Fibroblast of skin of left quadriceps (primary cell): ENCODE results near the gene CAMSAP3.
A peak's percentile ranks its signal among the peaks of the same experiment; 100 is the strongest.

Experiments
- DNase-seq, 2 experiments: peaks; one replicate each; pipeline ENCODE4 v3.0.0-alpha.2; 2013; ENCODE audit warnings: low read depth in 2 of 2

The CAMSAP3 gene

DNA sequence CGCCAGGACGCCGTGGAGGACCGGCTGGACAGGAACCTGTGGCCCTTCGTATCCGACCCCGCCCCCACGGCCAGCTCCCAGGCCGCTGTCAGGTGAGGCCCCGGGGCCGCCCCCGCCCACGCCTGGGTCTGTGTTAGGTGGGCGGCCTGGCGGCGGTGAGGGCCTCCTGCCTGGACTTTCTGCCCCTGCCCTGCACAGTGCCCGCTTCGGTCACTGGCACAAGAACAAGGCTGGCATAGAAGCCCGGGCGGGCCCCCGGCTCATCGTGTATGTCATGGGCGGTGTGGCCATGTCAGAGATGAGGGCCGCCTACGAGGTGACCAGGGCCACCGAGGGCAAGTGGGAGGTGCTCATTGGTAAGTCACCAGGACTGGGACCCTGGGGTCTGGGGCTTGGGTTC lies 51.5 kb downstream of the CAMSAP3 start:
- DNase-seq: no peak

DNA sequence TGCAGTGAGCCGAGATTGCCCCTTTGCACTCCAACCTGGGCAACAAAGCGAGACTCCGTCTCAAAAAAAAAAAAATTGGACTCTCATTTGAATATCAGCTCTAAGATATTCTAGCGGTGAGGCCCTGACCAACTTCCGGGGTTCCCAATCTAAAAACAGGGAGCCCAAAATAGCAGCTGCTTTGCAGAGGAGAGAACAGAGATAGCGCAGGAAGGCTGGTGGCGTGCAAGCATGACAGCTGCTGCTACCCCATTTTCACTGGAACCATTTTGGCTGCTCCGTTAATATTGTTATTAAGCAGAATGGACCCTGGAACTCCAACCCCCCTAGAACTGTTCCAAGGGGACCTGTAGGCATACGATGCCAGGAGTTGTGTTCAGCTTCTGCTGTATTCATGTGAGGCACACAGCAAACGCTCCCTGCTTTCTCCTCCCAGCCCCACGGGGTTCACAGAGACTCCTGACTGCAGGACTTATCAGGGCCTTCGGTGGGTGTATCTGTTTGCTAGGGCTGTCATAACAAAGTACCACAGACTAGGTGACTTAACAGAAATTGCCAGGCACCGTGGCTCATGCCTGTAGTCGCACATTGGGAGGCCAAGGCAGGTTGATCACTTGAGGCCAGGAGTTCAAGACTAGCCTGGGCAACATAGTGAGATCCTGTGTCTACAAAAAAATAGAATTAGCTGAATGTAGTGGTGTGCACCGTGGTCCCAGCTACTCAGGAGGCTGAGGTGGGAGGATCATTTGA lies 52.8 kb downstream of the CAMSAP3 start:
- DNase-seq: no peak

DNA sequence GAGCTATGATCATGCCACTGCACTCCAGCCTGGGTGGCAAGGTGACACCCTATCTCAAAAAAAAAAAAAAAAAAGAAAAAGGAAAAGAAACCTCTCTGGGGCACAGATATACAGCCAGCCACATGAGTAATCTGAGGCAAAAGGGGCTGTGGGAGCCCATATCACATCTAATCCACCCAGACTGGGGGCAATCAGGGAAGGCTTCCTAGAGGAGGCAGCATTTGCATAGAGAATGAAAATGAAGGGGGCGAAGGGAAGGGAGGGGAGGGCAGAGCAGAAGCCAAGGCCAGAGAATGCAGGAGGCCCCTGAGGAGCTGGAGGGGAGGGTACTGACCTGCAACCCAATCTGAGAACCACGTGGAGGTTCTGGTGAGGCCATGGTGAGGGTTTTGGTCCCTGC lies 54.5 kb downstream of the CAMSAP3 start:
- DNase-seq: no peak

DNA sequence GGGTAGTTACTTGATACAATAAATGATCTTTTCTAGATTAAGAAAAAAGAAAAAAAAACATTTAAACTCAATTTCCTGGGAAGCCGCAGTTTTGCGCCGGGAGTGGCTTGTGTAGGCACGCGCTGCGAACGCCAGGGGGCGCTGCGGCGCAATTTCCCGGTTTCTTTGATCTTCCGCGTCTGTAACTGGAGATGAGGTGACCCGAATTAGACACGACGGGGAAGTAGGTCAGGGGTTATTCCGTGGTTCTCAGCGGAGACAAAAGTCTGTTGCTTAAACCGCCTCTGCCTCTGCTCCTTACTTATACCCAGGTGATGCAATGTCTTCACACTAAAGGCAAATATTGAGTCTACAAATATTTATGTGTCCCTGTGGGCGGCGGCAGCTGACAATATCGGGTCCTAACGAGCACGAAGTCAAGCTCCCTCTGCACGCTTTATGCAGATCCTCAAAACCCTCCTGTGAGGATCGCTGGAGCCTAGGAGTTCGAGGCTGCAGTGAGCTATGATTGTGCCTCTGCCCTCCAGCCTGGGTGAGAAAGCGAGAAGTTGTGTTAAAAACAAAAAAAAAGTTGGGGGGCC lies 56.5 kb downstream of the CAMSAP3 start:
- DNase-seq: peak; percentile 27 to 29

DNA sequence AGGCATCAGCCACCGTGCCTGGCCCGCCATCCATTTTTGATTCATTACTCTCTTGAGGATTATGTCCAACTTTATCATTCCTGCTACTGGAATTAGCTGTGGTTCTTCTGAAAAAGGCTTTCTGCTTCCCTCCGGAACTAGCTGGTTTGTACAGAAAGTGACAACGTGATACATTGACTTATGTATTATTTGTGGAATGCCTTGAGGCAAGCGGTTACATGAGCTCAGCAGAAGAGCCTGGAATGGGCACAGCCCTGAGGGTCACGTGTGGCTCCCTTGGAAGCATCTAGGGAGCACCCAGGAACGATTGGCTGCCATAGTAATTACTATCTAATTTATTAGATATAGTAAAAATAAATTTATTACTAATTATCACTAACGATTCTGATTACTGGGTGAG lies 58.7 kb downstream of the CAMSAP3 start:
- DNase-seq: no peak

DNA sequence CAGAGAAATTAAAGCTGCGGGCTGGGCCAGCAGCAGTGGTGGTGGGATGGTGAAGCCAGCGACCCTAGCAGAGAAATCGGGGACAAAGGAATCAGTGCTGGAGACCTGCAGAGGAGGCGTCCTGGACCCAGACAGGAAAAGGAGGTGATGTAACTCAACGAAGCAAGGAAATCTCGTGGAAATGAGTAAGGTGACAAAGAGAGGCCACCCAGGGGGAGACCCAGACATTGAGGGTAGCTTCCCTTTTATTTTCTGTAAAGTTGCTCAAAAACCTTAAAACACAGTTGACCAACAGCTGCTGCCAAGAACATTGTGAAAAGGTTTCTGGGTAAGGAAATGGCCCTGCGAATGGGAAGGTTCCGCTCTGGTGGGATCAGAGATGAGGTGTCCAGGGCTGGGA lies 59.9 kb downstream of the CAMSAP3 start:
- no peak for DNase-seq

DNA sequence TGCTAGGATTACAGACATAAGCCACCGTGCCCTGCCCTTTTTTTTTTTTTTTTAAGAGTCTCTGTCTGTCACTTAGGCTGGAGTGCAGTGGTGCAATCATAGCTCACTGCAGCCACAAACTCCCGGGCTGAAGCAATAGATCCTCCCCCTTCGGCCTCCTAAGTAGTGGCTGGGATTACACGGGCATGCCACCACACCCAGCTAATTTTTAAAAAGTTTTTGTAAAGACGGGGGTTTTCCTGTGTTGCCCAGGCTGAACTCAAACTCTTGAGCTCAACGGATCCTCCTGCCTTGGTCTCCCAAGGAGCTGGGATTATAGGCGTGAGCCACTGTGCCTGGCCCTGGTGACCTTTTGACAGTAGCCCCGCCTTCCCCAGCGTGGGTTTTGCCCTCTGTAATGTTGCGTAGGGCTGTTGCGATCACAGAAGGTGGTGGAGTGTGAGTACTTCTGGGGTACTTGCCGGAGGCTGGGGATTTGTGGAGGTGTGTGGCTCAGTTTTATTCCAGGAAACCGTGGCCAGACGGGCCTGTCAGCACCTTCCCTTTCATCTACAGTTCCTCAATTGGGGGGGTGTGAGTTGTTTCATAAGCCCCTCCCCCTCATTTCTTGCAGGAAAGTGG lies 61.6 kb downstream of the CAMSAP3 start:
- no peak for DNase-seq

DNA sequence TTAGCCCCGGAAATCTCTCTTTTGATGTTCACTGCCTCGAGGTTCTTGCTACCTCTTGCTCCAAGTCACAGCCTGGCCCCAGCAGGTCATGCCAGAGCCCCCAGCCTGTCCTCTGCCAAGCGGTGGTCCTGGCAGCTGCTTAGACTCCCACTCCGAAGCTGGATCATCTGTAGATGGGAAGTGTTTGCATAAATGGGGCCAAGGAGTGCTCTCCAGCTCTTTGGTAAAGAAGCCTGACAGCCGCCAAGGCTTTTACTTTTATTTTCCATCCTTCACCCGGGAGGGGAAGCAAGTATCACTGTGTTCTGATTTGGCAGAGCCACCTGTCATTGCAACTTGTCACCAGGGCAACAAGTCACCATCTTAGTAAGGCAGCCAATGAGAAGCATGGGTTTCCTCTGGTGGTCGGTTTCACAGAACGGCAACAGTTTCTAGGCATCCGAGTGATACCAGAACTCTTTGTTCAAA lies 62.6 kb downstream of the CAMSAP3 start:
- DNase-seq: no peak

DNA sequence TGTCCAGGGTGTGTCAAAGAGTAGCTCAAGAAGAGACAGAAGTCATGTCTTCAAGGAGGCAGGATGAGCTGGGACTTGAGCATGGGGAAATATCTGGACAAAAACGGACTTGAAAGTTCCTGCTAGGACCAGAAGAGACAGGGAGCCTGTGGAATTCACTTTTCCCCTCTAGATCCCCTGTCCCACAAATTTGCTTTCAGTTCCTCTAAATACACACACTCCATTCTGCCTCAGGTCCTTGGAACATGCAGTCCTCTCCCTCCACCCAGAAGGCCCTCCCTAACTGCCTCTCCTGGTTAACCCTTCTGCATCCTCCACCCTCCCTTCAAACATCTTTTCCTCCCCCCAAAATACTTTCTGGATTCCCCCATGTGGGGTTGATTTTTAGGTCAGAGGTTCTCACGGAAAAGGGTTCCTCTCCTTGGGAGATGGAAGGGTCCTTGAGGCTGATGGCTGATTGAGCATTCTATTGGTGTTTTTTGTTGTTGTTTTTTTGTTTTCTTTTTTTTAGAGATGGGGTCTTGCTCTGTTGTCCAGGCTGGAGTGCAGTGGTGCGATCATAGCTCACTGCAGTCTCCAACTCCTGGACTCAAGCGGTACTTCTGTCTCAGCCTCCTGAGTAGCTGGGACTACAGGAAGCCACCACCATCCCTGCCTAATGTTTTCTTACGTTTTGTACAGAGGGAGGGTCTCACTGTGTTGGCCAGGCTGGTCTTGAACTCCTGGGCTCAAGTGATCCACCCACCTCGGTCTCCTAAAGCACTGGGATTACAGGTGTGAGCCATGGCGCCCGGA lies 66.3 kb downstream of the CAMSAP3 start:
- no peak for DNase-seq

DNA sequence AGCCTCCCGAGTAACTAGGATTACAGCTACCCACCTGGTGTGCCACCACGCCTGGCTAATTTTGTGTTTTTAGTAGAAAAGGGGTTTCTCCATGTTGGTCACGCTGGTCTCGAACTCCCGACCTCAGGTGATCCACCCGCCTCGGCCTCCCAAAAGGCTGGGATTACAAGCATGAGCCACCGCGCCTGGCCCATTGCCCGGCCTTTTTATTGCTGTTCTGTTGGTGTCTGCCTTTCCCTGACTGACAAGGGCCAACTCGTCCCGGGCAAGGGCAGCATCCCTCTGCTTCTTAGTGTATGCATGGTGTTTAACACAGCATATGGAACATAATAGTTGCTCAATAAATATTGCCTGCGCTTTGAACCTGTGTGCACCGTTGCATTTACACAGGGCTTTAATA lies 67.0 kb downstream of the CAMSAP3 start:
- no peak for DNase-seq

DNA sequence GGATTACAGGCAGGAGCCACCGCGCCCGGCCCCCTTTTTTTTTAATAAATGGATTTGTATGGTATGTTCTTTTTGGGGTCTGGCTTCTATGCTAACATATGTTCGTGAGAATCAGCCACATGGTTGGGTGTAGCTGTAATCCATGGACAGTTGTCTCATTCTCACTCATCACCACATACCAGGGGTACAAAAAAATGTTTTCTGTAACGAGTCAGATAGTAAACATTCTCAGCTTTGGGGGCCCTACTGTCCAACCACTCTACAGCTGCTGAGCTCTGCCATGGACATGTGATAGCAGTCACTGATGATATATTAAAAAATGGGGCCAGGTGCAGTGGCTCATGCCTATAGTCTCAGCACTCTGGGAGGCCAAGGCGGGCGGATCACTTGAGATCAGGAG lies 68.0 kb downstream of the CAMSAP3 start:
- no peak for DNase-seq

DNA sequence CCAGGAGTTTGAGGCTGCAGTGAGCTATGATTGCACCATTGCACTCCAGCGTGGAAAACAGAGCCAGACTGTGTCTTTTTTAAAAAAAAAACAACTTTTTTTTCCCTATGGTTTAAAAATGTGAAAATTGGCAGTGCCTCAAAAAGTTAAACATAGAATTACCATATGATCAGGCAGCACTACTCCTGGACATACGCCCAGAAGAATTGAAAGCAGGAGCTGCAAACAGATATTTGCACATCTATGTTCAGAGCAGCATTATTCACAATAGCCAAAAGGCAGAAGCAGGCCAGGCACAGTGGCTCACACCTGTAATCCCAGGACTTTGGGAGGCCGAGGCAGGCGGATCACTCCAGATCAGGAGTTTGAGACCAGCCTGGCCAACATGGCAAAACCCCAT lies 69.4 kb downstream of the CAMSAP3 start:
- peak; percentile 55 to 57 for DNase-seq
